Measurements from ENCODE around the gene ZG16B.

The ZG16B gene

DNA sequence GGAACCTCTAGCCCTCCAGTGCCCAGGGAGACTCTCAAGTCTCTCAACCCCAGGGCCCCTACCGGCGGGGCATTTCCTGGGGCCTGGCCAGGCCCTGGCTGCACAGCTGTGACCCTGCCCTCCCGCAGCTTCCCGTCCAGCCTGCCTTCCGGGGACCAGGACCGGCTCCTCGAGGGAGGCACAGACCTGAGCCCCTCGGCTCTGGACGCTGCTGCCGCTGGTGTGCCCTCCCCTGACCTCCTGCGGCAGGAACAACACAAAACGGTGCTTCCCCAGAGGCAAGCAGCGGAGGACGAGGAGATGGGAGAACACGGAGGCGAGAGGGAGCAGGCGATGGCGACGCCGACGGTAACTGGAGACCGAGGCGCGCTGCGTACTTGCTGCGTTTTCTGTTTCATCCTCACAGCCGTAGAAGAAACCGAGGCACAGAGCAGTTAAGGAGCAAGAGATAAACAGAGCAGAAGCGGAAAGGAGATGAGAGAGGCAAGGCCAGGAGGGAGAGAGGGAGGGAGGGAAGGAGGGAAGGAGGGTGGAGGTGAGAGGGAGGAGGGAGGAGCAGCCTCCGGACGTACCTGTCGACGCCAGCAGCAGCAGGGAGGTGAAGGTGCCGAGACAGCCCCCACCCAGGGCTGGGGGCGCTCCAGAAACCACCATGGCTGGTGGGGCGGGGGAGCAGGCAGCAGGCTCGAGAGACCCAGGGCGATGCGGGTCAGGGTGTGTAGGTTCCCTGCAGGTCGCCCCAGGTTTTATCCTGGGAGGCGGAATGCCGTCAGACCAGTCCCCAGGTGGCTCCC is 27.5 kb downstream of the ZG16B start, which contains the start of gene PRSS22:
Gene PRSS22 (minus strand): TSS at position 720 of the 794 bp plus-strand sequence. CDS start 66 bp downstream, at position 654.
- Mint-ChIP-seq H3K4me3 (peak within 1 kb of the TSS; percentile 63), H3K27ac (no peak within 1 kb of the TSS), H3K27me3 (peaks cover 71% of the 10 kb centered on the region), H3K4me1 (peaks cover 7% of the 10 kb centered on the region), H3K36me3 (peaks cover 8% of the 10 kb centered on the region), H3K9me3 (peaks cover 14% of the 10 kb centered on the region)
- no peak for ATAC-seq

DNA sequence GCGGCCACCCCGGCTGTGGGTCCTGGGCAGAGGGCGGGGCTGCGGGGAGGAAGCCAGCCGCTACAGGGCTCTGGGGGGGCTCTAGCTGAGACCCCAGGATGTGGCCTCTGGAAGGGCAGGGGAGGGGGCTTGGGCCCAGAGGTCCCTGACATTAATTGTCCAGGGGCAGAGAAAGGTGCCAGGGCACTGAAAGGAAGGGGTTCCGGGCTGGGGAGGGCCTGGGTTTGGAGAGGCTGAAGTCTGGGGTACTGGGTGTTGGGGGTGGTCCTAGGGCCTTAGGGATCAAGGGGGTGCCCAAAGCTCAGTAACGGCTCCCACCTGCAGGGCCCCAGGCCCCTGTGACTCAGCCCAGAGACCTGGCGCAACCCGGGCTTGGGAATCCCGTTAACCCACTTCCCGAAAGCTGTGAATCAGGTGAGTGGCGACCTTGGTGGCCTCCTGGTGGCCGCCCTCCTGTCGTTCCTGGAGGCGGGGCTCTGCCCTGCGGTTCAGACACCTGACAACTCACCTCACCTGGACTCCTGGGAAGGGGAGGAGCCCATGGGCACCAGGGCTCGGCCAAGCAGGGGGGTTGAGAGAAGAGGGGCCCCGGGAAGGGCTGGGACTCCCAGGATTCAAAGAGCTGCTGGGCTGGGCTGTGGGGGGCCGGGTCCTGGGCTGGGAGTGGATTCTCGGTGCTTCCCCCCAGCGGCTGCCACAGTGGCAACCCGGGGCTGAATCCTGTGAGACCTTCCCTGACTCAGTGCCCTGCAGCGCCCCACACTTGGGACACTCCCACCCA is 28.3 kb downstream of the ZG16B start:
- Mint-ChIP-seq H3K27ac (no peak overlapping the region), H3K4me3 (no peak overlapping the region), H3K27me3 (peaks cover 71% of the 10 kb centered on the region), H3K36me3 (peaks cover 8% of the 10 kb centered on the region), H3K9me3 (peaks cover 14% of the 10 kb centered on the region), H3K4me1 (peaks cover 7% of the 10 kb centered on the region)
- ATAC-seq: no peak

DNA sequence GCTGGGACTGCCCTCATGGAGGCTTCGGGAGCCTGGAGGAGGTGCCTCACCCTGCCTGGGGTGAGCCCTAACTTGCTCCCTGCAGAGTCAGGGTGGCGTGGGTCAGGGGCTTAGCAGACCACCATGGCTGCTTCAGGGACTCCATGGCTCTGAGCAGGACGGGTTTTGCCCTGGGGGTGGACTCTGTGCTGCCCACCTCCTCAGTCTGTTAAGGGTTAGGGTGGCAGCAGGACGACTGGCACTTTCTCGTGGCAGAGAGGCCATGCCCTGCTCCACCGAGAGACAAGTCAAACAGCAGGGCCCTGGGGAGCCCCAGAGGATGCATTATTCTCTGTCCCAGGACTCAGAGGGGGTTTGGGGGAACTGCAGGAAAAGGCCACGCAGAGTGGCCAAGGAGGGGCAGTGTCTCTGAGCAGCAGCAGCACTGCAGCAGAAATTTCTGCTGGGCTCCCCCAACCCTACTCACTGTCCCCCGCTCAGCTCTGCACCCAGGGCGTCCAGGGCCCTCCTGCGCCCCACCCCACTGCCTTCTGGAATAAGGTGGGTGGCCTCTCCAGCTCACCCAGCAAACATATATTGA is 29.7 kb downstream of the ZG16B start:
- Mint-ChIP-seq H3K9me3 (peaks cover 6% of the 10 kb centered on the region), H3K36me3 (peaks cover under 1% of the 10 kb centered on the region), H3K27ac (no peak overlapping the region), H3K4me3 (no peak overlapping the region), H3K27me3 (peaks cover 63% of the 10 kb centered on the region), H3K4me1 (peaks cover 7% of the 10 kb centered on the region)
- peak; percentile 18 for ATAC-seq

- no peak for ATAC-seq
- Mint-ChIP-seq H3K27ac (no peak overlapping the region), H3K4me3 (no peak overlapping the region), H3K9me3 (peaks cover 6% of the 10 kb centered on the region), H3K36me3 (no peaks in the 10 kb centered on the region), H3K27me3 (peaks cover 51% of the 10 kb centered on the region), H3K4me1 (peaks cover 7% of the 10 kb centered on the region)
Observed at GRCh38 chr16:2860826-2861567, 30.9 kb downstream of the ZG16B start.

DNA sequence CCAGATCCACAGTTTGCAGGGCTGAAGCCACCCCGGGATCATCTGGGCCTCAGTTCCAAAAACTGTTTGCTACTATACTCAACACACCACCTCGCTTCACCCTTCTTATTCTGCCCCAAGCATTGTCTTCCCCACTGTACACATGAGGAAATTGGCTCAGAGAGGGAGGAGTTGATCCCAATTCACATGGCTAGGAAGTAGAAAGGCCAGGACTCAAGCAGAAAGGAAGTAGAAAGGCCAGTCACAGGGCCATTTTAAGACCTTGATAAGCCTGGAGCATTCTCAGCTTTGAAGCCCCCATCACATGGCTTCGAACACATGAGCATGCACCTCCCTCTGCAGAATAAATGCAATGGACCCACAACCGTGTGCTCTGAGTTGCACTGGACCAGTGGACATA is 35.5 kb downstream of the ZG16B start:
- no peaks in the 10 kb centered on the region for H3K9me3 Mint-ChIP-seq
- H3K4me3 Mint-ChIP-seq: no peak overlapping the region
- H3K27ac Mint-ChIP-seq: no peak overlapping the region
- no peak for ATAC-seq
- peaks cover 6% of the 10 kb centered on the region for H3K4me1 Mint-ChIP-seq
- no peaks in the 10 kb centered on the region for H3K36me3 Mint-ChIP-seq
- peaks cover 21% of the 10 kb centered on the region for H3K27me3 Mint-ChIP-seq

- no peak overlapping the region for H3K4me3 Mint-ChIP-seq
- H3K4me1 Mint-ChIP-seq: peaks cover 6% of the 10 kb centered on the region
- no peak overlapping the region for H3K27ac Mint-ChIP-seq
- peaks cover 21% of the 10 kb centered on the region for H3K27me3 Mint-ChIP-seq
- ATAC-seq: no peak
- H3K9me3 Mint-ChIP-seq: no peaks in the 10 kb centered on the region
- H3K36me3 Mint-ChIP-seq: no peaks in the 10 kb centered on the region
Observed at GRCh38 chr16:2866431-2866830, 36.3 kb downstream of the ZG16B start.

DNA sequence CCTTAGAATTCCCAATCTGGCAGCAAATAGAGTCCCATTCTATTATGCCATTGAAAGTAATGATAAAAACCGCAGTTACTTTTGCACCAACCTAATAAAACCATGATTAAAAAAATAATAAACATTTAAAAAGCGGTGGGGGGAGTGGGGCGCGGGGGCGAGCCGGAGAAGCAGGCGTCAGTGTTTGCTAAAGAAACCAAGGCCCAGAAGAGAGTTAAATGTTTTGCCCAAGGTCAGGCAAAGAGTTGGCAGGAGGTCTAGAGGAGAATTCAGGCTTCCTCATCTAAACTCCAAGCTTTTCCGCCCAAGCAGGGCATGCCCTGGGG is 37.5 kb downstream of the ZG16B start:
- no peaks in the 10 kb centered on the region for H3K36me3 Mint-ChIP-seq
- peak overlapping the region; percentile 99 for H3K4me3 Mint-ChIP-seq
- no peak for ATAC-seq
- H3K27me3 Mint-ChIP-seq: peaks cover 21% of the 10 kb centered on the region
- peak overlapping the region; percentile 98 for H3K27ac Mint-ChIP-seq
- no peaks in the 10 kb centered on the region for H3K9me3 Mint-ChIP-seq
- peaks cover 6% of the 10 kb centered on the region for H3K4me1 Mint-ChIP-seq

GRCh38 chr16:2867987-2868789 is 38.1 kb downstream of the ZG16B start:
- ATAC-seq: peak; percentile 96
- H3K9me3 Mint-ChIP-seq: no peaks in the 10 kb centered on the region
- peak overlapping the region; percentile 99 for H3K4me3 Mint-ChIP-seq
- H3K36me3 Mint-ChIP-seq: no peaks in the 10 kb centered on the region
- peak overlapping the region; percentile 98 for H3K27ac Mint-ChIP-seq
- H3K4me1 Mint-ChIP-seq: peaks cover 6% of the 10 kb centered on the region
- H3K27me3 Mint-ChIP-seq: peaks cover 21% of the 10 kb centered on the region

GRCh38 chr16:2871926-2872325 is 41.8 kb downstream of the ZG16B start:
- Mint-ChIP-seq H3K4me3 (no peak overlapping the region), H3K27ac (no peak overlapping the region), H3K36me3 (no peaks in the 10 kb centered on the region), H3K9me3 (no peaks in the 10 kb centered on the region), H3K27me3 (peaks cover 21% of the 10 kb centered on the region), H3K4me1 (peaks cover 11% of the 10 kb centered on the region)
- ATAC-seq: no peak

DNA sequence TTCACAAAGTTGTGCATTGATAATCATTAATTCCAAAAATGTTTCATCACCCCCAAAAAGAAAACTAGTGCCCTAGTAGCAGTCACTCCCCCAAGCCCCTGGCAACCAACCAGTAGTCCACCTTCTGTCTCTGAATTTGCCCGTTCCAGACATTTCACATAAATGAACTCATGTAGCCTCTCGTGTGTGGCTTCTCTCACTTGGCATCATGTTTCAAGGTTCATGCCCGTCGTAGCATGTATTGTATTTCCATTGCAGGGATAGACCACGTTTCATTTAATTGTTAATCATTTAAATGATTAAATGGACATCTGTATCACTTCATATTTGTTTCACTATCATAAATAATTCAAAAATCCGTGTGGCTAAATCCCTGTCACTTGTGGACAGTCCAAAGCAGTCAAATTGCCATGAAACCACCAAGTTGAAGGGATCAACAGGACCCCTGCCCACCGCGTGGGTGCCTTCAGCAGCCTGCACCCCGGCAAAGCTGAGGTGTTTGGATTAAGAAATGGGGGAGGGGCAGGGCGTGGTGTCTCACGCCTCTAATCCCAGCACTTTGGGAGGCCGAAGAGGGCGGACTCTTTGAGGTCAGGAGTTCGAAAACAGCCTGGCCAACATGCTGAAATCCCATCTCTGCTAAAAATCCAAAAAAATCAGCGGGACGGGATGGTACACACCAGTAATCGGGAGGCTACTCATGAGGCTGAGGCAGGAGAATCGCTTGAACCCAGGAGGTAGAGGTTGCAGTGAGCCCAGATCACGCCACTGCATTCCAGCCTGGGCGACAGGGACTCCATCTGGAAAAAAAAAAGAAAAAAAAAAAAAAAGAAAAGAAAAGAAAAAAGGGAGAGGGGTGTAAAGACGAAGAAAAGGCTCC is 44.2 kb downstream of the ZG16B start:
- H3K9me3 Mint-ChIP-seq: no peaks in the 10 kb centered on the region
- no peak overlapping the region for H3K27ac Mint-ChIP-seq
- peaks cover 5% of the 10 kb centered on the region for H3K4me1 Mint-ChIP-seq
- ATAC-seq: no peak
- H3K36me3 Mint-ChIP-seq: no peaks in the 10 kb centered on the region
- peaks cover 21% of the 10 kb centered on the region for H3K27me3 Mint-ChIP-seq
- H3K4me3 Mint-ChIP-seq: no peak overlapping the region

GRCh38 chr16:2874912-2875362 is 44.8 kb downstream of the ZG16B start:
- peak; percentile 99 for ATAC-seq
- Mint-ChIP-seq H3K36me3 (peaks cover 4% of the 10 kb centered on the region), H3K4me1 (peaks cover 5% of the 10 kb centered on the region), H3K27ac (no peak overlapping the region), H3K27me3 (peaks cover 16% of the 10 kb centered on the region), H3K4me3 (no peak overlapping the region), H3K9me3 (no peaks in the 10 kb centered on the region)

GRCh38 chr16:2879854-2880508 is 49.9 kb downstream of the ZG16B start:
- no peak for ATAC-seq
- no peak overlapping the region for H3K4me3 Mint-ChIP-seq
- H3K36me3 Mint-ChIP-seq: peaks cover 4% of the 10 kb centered on the region
- no peaks in the 10 kb centered on the region for H3K9me3 Mint-ChIP-seq
- no peak overlapping the region for H3K27ac Mint-ChIP-seq
- H3K4me1 Mint-ChIP-seq: peaks cover 11% of the 10 kb centered on the region
- H3K27me3 Mint-ChIP-seq: no peaks in the 10 kb centered on the region

All from stimulated activated memory B cell treated with anti-CD40 and anti-IgM and Interleukin-4, amounts not matched to agents 10 μg/mL and 1 μg/mL and 100 μg/mL, for 72 hours (primary cell).